GM12878 (cell line): Measurements from ENCODE around the gene KIAA0825. TPM values are rescaled to one million over a fixed set of nuclear protein-coding genes. Genes with fewer than 3 reads are reported as not detected.

ENCODE experiments used
- ATAC-seq: fragments of 200-7000 bp; cut with Tn5 transposase; 3 replicates; pipeline ENCODE4 v1.9.1; 2020; ENCODE audit warnings: mild to moderate bottlenecking, moderate library complexity
- BruUV-seq: library from RNA; stranded (reverse); fragments of 400-500 nt; replicated peaks from 2 replicates; lab custom pipeline; 2021; lab: Mats Ljungman, UMichigan
- CTCF ChIA-PET: fragments of 300-600 bp; sonication (Branson Sonifier 250); formaldehyde crosslinking; extraction: SDS; loops from one replicate; lab custom pipeline; 2021; ENCODE audit warnings: inconsistent platforms; lab: Yijun Ruan, JAX
- POLR2A ChIA-PET: fragments of 350-600 bp; formaldehyde crosslinking; extraction: SDS; loops from one replicate; lab custom pipeline; 2021; ENCODE audit warnings: inconsistent platforms; lab: Charles Lee
- RAD21 ChIA-PET: fragments of 300-600 bp; sonication (Branson Sonifier 250); formaldehyde crosslinking; loops from one replicate; lab custom pipeline; 2023; ENCODE audit warnings: antibody characterized with exemption; ENCODE audit not compliant: unreplicated experiment; lab: Charles Lee
- SMC1A ChIA-PET: fragments of 300-600 bp; sonication (Branson Sonifier 250); formaldehyde crosslinking; loops from one replicate; lab custom pipeline; 2023; ENCODE audit not compliant: unreplicated experiment, uncharacterized antibody; lab: Charles Lee
- DNase-seq: peaks from one replicate; pipeline ENCODE4 v3.0.0-alpha.2; 2011; ENCODE audit warnings: low read depth, low spot score
- FAIRE-seq: peaks from 3 replicates; lab custom pipeline; 2011; peaks lifted over from hg19 to GRCh38; lab: Jason Lieb, UNC
- H2AFZ ChIP-seq: 2 replicates; pipeline ENCODE4 v1.6.0; 2011; ENCODE audit warnings: low read depth, low read length, control low read depth; ENCODE audit not compliant: control insufficient read depth
- H3K27ac ChIP-seq: 2 replicates; pipeline ENCODE4 v1.5.1; 2011; ENCODE audit warnings: control low read depth; ENCODE audit not compliant: control insufficient read depth, insufficient read depth
- H3K27me3 ChIP-seq, 2 experiments: replicated peaks in 1 of 2; 2 replicates each; pipeline versions ENCODE4 v1.6.0 to v1.6.1; 2011; ENCODE audit warnings: low read length in 1 of 2; ENCODE audit not compliant: control insufficient read depth in 2 of 2, insufficient read depth in 2 of 2
- H3K36me3 ChIP-seq, 2 experiments: 2 replicates each; pipeline ENCODE4 v1.5.1; 2011; ENCODE audit warnings: low read length in 1 of 2; ENCODE audit not compliant: control insufficient read depth in 2 of 2, insufficient read depth in 2 of 2
- H3K4me1 ChIP-seq: 2 replicates; pipeline ENCODE4 v1.6.1; 2011; ENCODE audit warnings: mild to moderate bottlenecking, low read length, moderate library complexity, mixed read lengths; ENCODE audit not compliant: control insufficient read depth, insufficient read depth
- H3K4me2 ChIP-seq: 2 replicates; pipeline ENCODE4 v1.6.0; 2011; ENCODE audit warnings: control low read depth; ENCODE audit not compliant: control insufficient read depth, insufficient read depth
- H3K4me3 ChIP-seq: fragments of 200-600 bp; sonication (generic); 2 replicates; pipeline ENCODE4 v1.5.1; 2016
- H3K79me2 ChIP-seq: 2 replicates; pipeline ENCODE4 v1.6.0; 2011; ENCODE audit warnings: low read length; ENCODE audit not compliant: control insufficient read depth, insufficient read depth
- H3K9ac ChIP-seq: 2 replicates; pipeline ENCODE4 v1.8.0; 2011; ENCODE audit warnings: low read length, control low read depth, mixed read lengths; ENCODE audit not compliant: control insufficient read depth, insufficient read depth
- H3K9me3 ChIP-seq: replicated peaks from 3 replicates; pipeline ENCODE4 v1.5.1; 2011; ENCODE audit warnings: mild to moderate bottlenecking, low read length; ENCODE audit not compliant: control insufficient read depth, insufficient read depth
- H4K20me1 ChIP-seq: 2 replicates; pipeline ENCODE4 v1.6.0; 2011; ENCODE audit not compliant: control insufficient read depth, insufficient read depth
- BCL11A ChIP-seq: IDR thresholded peaks from 2 replicates; pipeline ENCODE4 v1.6.1; 2011; ENCODE audit warnings: low read depth, low read length
- BHLHE40 ChIP-seq, 2 experiments: fragments of 450-650 bp in 1 of 2; IDR thresholded peaks; 2 replicates each; pipeline ENCODE4 v1.6.1; 2011 to 2017; ENCODE audit warnings: low read depth in 2 of 2, borderline replicate concordance in 1 of 2, improper control_type of control experiment in 1 of 2, low read length in 1 of 2, mild to moderate bottlenecking in 1 of 2
- CBX5 ChIP-seq: sonication (generic); IDR thresholded peaks from 2 replicates; pipeline ENCODE4 v1.6.1; 2016; ENCODE audit warnings: low read depth, moderate library complexity, mild to moderate bottlenecking, inconsistent platforms
- CREM ChIP-seq: IDR thresholded peaks from 2 replicates; pipeline ENCODE4 v1.6.1; 2014; ENCODE audit warnings: antibody characterized with exemption, low read depth
- ETV6 ChIP-seq, 2 experiments: fragments of 450-650 bp in 1 of 2; IDR thresholded peaks in 1 of 2; conservative IDR thresholded peaks in 1 of 2; 2 replicates each; pipeline ENCODE4 v1.6.1; 2014; ENCODE audit warnings: antibody characterized with exemption in 1 of 2, borderline replicate concordance in 1 of 2, low read depth in 1 of 2, mild to moderate bottlenecking in 1 of 2, moderate library complexity in 1 of 2
- MEF2B ChIP-seq: fragments of 450-650 bp; IDR thresholded peaks from 2 replicates; pipeline ENCODE4 v1.6.1; 2018; ENCODE audit warnings: mild to moderate bottlenecking, moderate library complexity; ENCODE audit not compliant: partially characterized antibody, poor library complexity, severe bottlenecking
- MYB ChIP-seq: fragments of 150-350 bp; IDR thresholded peaks from 2 replicates; pipeline ENCODE4 v1.6.1; 2014; ENCODE audit warnings: mild to moderate bottlenecking, low read depth, low read length, borderline replicate concordance
- NR2C1 ChIP-seq: fragments of 450-650 bp; IDR thresholded peaks from 2 replicates; pipeline ENCODE4 v1.6.1; 2017; ENCODE audit warnings: antibody characterized with exemption, mild to moderate bottlenecking, moderate library complexity
- PML ChIP-seq: IDR thresholded peaks from 2 replicates; pipeline ENCODE4 v1.6.1; 2012; ENCODE audit warnings: low read length, inconsistent platforms
- RAD51 ChIP-seq: fragments of 450-650 bp; IDR thresholded peaks from 2 replicates; pipeline ENCODE4 v1.6.1; 2016; ENCODE audit warnings: moderate library complexity, mild to moderate bottlenecking, inconsistent platforms
- RB1 ChIP-seq: fragments of 450-650 bp; formaldehyde crosslinking; IDR thresholded peaks from 2 replicates; pipeline ENCODE4 v1.6.1; 2017; ENCODE audit warnings: mild to moderate bottlenecking, borderline replicate concordance
- RUNX3 ChIP-seq: IDR thresholded peaks from 2 replicates; pipeline ENCODE4 v1.6.1; 2012; ENCODE audit warnings: low read length, inconsistent platforms
- TCF12 ChIP-seq: IDR thresholded peaks from 2 replicates; pipeline ENCODE4 v1.6.1; 2011; ENCODE audit warnings: low read depth, mild to moderate bottlenecking, low read length
- YY1 ChIP-seq: IDR thresholded peaks from 2 replicates; pipeline ENCODE4 v1.6.1; 2011; ENCODE audit warnings: low read depth, mild to moderate bottlenecking, low read length
- ZNF217 ChIP-seq: fragments of 450-650 bp; IDR thresholded peaks from 2 replicates; pipeline ENCODE4 v1.6.1; 2017; ENCODE audit warnings: antibody characterized with exemption, mild to moderate bottlenecking
- ZNF274 ChIP-seq: IDR thresholded peaks from one replicate; pipeline ENCODE4 v1.8.0; 2011; ENCODE audit not compliant: insufficient read length, insufficient read depth
- ZNF592 ChIP-seq: fragments of 450-650 bp; IDR thresholded peaks from 2 replicates; pipeline ENCODE4 v1.6.1; 2017; ENCODE audit warnings: mild to moderate bottlenecking, moderate library complexity
- WGBS: methylation state at CpG from one replicate; pipeline ENCODE4 v1.1.6; 2016; ENCODE audit warnings: low lambda C conversion rate; ENCODE audit not compliant: insufficient replicate concordance, insufficient coverage; ENCODE audit errors: missing lambda C conversion rate; 5-methylcytosine and 5-hydroxymethylcytosine counted together
- in situ Hi-C: fragments of 300-500 bp; cut with MboI; formaldehyde crosslinking; loops from 9 replicates; pipeline ENCODE4 v1.14.3; 2018; ENCODE audit warnings: mixed read lengths
- intact Hi-C: fragments of 100-400 bp; cut with micrococcal nuclease; formaldehyde crosslinking; loops from one replicate; pipeline ENCODE4 v1.14.2; 2022; ENCODE audit not compliant: unreplicated experiment
- polyA plus RNA-seq, 11 experiments: library from polyadenylated mRNA; depleted of rRNA in 4 of 11; unstranded in 6 of 11; stranded (reverse) in 5 of 11; fragments of >200 nt; fragmentation: Nextera tagmentation in 4 of 11; fragmentation: Illumina TruSeq in 1 of 11; extraction: Ambion mirVana in 4 of 11; extraction: Trizol in 1 of 11; gene quantifications; 1 replicate in 1 of 11; 2 replicates in 10 of 11; pipeline versions ENCODE4 v1.2.1 to v1.2.3, GENCODE V29; 2011 to 2016; ENCODE audit warnings: inconsistent platforms in 2 of 11, missing spikeins in 2 of 11, low read depth in 1 of 11
- total RNA-seq, 4 experiments: library from RNA; depleted of rRNA in 3 of 4; stranded (reverse); fragments of >200 nt in 3 of 4; fragmentation: Illumina TruSeq in 1 of 4; extraction: Trizol in 1 of 4; gene quantifications; 2 replicates each; pipeline versions ENCODE4 v1.2.1 to v1.2.3, GENCODE V29; 2013 to 2021

KIAA0825 gene
- total and polyA plus RNA-seq, 10 of the 15 experiments (the other 5 are each of a cell fraction or from before 2014, with no cell fraction given) = 0.55 to 1.9 (median 1.5) TPM

- no TSS peak for BruUV-seq
- in situ Hi-C loops (no loop called here), intact Hi-C loops (no loop called here)
- ChIA-PET POLR2A (no interaction called here), CTCF (no interaction called here), SMC1A (interaction anchor here (1.0 kb wide), 1 partner anchor 13 kb away, joined by 4 read pairs; no protein-coding TSS in a partner anchor), RAD21 (no interaction called here)
- no peaks in the 10 kb centered on the region for H3K79me2 ChIP-seq
- ATAC-seq = no peak
- no peaks in the 10 kb centered on the region for H3K9me3 ChIP-seq
- H3K27me3 ChIP-seq = no peaks in the 10 kb centered on the region; a peak in 1 of 4 replicates
- no peak overlapping the region for H2AFZ ChIP-seq
- 0% methylated on average over 2 of the region's 2 CpGs for WGBS
- no peak overlapping the region for H3K27ac ChIP-seq
- H3K9ac ChIP-seq = no peak overlapping the region
- no peaks in the 10 kb centered on the region for H4K20me1 ChIP-seq
- TF ChIP-seq ZNF274 (no peak), RUNX3 (no peak), BCL11A (no peak), ZNF217 (no peak), MEF2B (no peak), RB1 (no peak), ZNF592 (no peak), PML (no peak), TCF12 (no peak), YY1 (no peak), CBX5 (no peak), NR2C1 (no peak), ETV6 (conservative IDR thresholded peaks at IDR 0.05 in 1 of 2, IDR thresholded peaks at IDR 0.05 in 1 of 2; ENCODE audit: borderline replicate concordance in 1 of 2, low read depth in 1 of 2) (no peak), RAD51 (no peak), MYB (no peak), BHLHE40 (IDR thresholded peaks at IDR 0.05; ENCODE audit: borderline replicate concordance in 1 of 2, low read depth in 2 of 2, low read length in 1 of 2) (no peak), CREM (no peak)
- no peak overlapping the region for H3K4me2 ChIP-seq
- H3K4me1 ChIP-seq = no peaks in the 10 kb centered on the region
- no peak for FAIRE-seq
- no peak overlapping the region for H3K4me3 ChIP-seq
- DNase-seq = no peak
- H3K36me3 ChIP-seq = no peaks in the 10 kb centered on the region
Measured at GRCh38 chr5:94248175-94248875, 370.1 kb downstream of the KIAA0825 start.
